Measurements from ENCODE around the gene ZFAND5.

- TF ChIP-seq CTCF (IDR thresholded peaks at IDR 0.05) (no peak), POLR2AphosphoS5 (IDR thresholded peaks at IDR 0.05) (no peak)
Observed at GRCh38 chr9:72386186-72386585, 21.2 kb upstream of the ZFAND5 start.

Data from prostate gland (tissue), 2 donors.